Measurements from ENCODE around the gene VENTX.

DNA sequence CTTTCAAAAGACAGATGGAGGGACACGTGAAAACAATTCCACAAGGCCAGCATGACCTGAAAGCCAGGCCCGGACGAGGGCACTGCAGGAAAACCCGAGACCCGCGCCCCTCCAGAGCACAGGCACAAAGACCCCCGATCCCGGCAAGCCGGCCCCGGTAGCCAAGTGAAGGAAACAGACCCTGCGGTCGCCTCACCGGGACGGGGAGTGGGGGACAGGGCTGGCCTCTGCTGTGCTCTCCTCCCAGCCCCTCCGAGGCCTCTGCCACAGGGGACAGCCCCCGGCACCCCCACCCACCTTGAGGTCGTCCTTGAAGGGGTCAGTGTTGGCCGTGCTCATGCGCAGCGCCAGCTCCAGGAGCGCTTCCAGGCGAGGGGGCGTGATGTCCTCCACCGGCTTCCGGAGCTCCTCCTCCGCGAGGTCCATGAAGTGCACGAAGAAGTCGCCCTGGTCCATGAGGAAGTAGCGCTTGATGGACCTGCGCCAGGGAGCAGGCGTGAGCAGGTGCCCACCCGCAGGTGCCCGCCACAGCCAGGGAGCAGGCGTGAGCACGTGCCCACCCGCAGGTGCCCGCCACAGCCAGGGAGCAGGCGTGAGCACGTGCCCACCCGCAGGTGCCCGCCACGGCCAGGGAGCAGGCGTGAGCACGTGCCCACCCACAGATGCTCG is 50.3 kb downstream of the VENTX start:
- TF ChIP-seq, protein P1, sequence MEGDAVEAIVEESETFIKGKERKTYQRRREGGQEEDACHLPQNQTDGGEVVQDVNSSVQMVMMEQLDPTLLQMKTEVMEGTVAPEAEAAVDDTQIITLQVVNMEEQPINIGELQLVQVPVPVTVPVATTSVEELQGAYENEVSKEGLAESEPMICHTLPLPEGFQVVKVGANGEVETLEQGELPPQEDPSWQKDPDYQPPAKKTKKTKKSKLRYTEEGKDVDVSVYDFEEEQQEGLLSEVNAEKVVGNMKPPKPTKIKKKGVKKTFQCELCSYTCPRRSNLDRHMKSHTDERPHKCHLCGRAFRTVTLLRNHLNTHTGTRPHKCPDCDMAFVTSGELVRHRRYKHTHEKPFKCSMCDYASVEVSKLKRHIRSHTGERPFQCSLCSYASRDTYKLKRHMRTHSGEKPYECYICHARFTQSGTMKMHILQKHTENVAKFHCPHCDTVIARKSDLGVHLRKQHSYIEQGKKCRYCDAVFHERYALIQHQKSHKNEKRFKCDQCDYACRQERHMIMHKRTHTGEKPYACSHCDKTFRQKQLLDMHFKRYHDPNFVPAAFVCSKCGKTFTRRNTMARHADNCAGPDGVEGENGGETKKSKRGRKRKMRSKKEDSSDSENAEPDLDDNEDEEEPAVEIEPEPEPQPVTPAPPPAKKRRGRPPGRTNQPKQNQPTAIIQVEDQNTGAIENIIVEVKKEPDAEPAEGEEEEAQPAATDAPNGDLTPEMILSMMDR (IDR thresholded peaks at IDR 0.05), result no peak
- no peak for TF ChIP-seq EZH2phosphoT487 (IDR thresholded peaks at IDR 0.05)

Data from neural progenitor cell (in vitro differentiated cells).